ENCODE measurements around the gene GRIA3. TPM values are rescaled to one million over a fixed set of nuclear protein-coding genes. Genes with fewer than 3 reads are reported as not detected.
A peak's percentile ranks its signal among the peaks of the same experiment; 100 is the strongest.

Gene GRIA3
- total RNA-seq, 1 experiment from 2014 or later = 3.8 TPM

DNA sequence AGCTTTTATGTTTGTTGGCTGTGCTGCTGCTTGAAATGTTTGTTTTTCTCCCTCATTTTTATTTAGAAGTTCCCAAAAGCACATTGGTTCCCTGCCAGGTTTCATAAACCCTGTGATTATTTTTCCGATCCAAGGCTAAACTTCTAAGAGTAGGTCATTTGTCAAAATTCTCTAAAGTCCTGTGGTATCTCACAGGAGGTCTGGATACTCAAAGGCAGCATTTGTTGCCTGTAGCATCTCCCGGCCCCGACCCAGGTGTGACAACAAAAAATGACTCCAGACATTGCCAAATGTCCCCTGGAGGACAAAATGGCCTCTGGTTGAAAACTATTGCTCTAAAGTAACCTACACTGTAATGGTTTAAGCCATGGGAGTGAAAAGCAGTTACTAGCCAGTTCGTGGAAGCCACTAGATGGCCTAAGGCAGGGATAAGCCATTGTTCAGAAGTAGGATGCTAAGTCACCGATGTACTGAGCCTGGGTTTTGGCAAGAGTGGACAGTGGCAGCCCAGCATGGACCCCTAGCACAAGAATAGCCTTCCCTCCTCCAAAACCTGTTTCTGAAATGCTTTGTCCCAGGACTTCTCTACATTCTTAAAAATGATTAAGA is 292.6 kb downstream of the GRIA3 start (continued):
- TF ChIP-seq ZNF425 (CRISPR knock-in tag; conservative IDR thresholded peaks at IDR 0.05) (no peak), GTF2I (CRISPR knock-in tag; conservative IDR thresholded peaks at IDR 0.05) (no peak), KAT7 (CRISPR knock-in tag; IDR thresholded peaks at IDR 0.05; ENCODE audit: borderline replicate concordance) (no peak), FOXK1 (CRISPR knock-in tag; IDR thresholded peaks at IDR 0.05) (no peak), ZNF121 (CRISPR knock-in tag; IDR thresholded peaks at IDR 0.05) (no peak), CDX4 (CRISPR knock-in tag; IDR thresholded peaks at IDR 0.05; ENCODE audit: borderline replicate concordance) (no peak), SP1 (CRISPR knock-in tag; conservative IDR thresholded peaks at IDR 0.05) (no peak), ZNF416 (CRISPR knock-in tag; IDR thresholded peaks at IDR 0.05) (no peak)

DNA sequence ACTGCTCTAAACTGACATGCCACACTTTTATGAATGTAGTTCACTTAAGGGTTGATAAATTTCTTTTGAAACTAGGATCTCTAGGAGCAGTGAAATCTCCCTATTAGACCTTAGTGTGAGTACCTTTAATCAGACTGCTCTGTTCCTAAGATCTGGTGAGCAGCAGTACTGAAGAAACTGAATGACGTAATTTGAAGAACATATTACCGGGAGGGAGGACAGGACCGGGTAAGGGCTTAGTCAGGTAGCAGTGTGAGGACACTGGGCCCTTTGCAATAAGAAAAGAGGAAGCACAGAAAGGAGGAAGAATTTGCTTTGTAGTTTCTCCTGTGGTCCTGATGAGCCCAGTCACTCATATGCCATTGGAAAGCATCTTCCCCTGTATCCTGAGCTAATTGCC is 293.6 kb downstream of the GRIA3 start:
- Mint-ChIP-seq H3K9me3 (no peaks in the 10 kb centered on the region), H3K36me3 (no peaks in the 10 kb centered on the region), H3K4me3 (no peak overlapping the region), H3K27ac (no peak overlapping the region), H3K4me1 (peaks cover 7% of the 10 kb centered on the region), H3K27me3 (ENCODE audit: low read depth) (no peaks in the 10 kb centered on the region)
- DNase-seq (ENCODE audit: low spot score) (no peak), ATAC-seq (no peak)
- TF ChIP-seq SMAD3 (CRISPR knock-in tag; IDR thresholded peaks at IDR 0.05; ENCODE audit: borderline replicate concordance) (no peak), HMGA2 (CRISPR knock-in tag; IDR thresholded peaks at IDR 0.05) (no peak), GABPB1 (CRISPR knock-in tag; IDR thresholded peaks at IDR 0.05) (no peak)
- ChIA-PET CTCF (no interaction called here), POLR2A (no interaction called here)

GRCh38 chrX:123481913-123482851 is 298.1 kb downstream of the GRIA3 start:
- ChIA-PET POLR2A (no interaction called here), CTCF (no interaction called here)
- Mint-ChIP-seq H3K9me3 (no peaks in the 10 kb centered on the region), H3K4me3 (no peak overlapping the region), H3K27ac (no peak overlapping the region), H3K4me1 (peaks cover 7% of the 10 kb centered on the region), H3K36me3 (no peaks in the 10 kb centered on the region), H3K27me3 (ENCODE audit: low read depth) (no peaks in the 10 kb centered on the region)
- no peak for TF ChIP-seq CTCF (IDR thresholded peaks at IDR 0.05)
- no peak for TF ChIP-seq ZNF396 (CRISPR knock-in tag; IDR thresholded peaks at IDR 0.05; ENCODE audit: borderline replicate concordance)
- TF ChIP-seq ESRRA (CRISPR knock-in tag; IDR thresholded peaks at IDR 0.05; ENCODE audit: borderline replicate concordance) = no peak
- TF ChIP-seq, protein P1, sequence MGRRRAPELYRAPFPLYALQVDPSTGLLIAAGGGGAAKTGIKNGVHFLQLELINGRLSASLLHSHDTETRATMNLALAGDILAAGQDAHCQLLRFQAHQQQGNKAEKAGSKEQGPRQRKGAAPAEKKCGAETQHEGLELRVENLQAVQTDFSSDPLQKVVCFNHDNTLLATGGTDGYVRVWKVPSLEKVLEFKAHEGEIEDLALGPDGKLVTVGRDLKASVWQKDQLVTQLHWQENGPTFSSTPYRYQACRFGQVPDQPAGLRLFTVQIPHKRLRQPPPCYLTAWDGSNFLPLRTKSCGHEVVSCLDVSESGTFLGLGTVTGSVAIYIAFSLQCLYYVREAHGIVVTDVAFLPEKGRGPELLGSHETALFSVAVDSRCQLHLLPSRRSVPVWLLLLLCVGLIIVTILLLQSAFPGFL (CRISPR knock-in tag; IDR thresholded peaks at IDR 0.05; ENCODE audit: borderline replicate concordance) = no peak
- TF ChIP-seq, protein P2, sequence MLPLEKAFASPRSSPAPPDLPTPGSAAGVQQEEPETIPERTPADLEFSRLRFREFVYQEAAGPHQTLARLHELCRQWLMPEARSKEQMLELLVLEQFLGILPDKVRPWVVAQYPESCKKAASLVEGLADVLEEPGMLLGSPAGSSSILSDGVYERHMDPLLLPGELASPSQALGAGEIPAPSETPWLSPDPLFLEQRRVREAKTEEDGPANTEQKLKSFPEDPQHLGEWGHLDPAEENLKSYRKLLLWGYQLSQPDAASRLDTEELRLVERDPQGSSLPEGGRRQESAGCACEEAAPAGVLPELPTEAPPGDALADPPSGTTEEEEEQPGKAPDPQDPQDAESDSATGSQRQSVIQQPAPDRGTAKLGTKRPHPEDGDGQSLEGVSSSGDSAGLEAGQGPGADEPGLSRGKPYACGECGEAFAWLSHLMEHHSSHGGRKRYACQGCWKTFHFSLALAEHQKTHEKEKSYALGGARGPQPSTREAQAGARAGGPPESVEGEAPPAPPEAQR (CRISPR knock-in tag; IDR thresholded peaks at IDR 0.05) = no peak
- DNase-seq (ENCODE audit: low spot score) (no peak), ATAC-seq (peak; percentile 58)
